ENCODE measurements around the gene OR7C1.
"Not testable (repeated sequence)": the region's sequence is repeated elsewhere in the genome, so short reads cannot be mapped to it uniquely, and the experiment has no call there.

Gene OR7C1

GRCh38 chr19:14784730-14785101 is 50.3 kb downstream of the OR7C1 start:
- not testable (repeated sequence) for DNase-seq (ENCODE audit: low read depth in 2 of 2)

- not testable (repeated sequence) for DNase-seq (ENCODE audit: low read depth in 2 of 2)
These were observed 51.5 kb downstream of the OR7C1 start for GRCh38 chr19:14783410-14783998.

- no peak for DNase-seq (ENCODE audit: low read depth in 2 of 2)
These were observed 52.2 kb downstream of the OR7C1 start for GRCh38 chr19:14782626-14783409.

GRCh38 chr19:14781713-14782536 is 53.1 kb downstream of the OR7C1 start:
- not testable (repeated sequence) for DNase-seq (ENCODE audit: low read depth in 2 of 2)

- not testable (repeated sequence) for DNase-seq (ENCODE audit: low read depth in 2 of 2)
These were observed 54.3 kb downstream of the OR7C1 start for GRCh38 chr19:14780622-14781225.

- no peak for DNase-seq (ENCODE audit: low read depth in 2 of 2)
These were observed 55.8 kb downstream of the OR7C1 start for GRCh38 chr19:14779151-14779550.

GRCh38 chr19:14778110-14778845 is 56.7 kb downstream of the OR7C1 start, which contains the start of gene ADGRE2:
TSS of gene ADGRE2 (minus strand) at chr19:14778560. CDS start at chr19:14776756, 1,804 bp downstream.
- DNase-seq (ENCODE audit: low read depth in 2 of 2): not testable (repeated sequence)

GRCh38 chr19:14777645-14778044 is 57.3 kb downstream of the OR7C1 start:
- DNase-seq (ENCODE audit: low read depth in 2 of 2): not testable (repeated sequence)

GRCh38 chr19:14775869-14776586 is 59.0 kb downstream of the OR7C1 start:
- DNase-seq (ENCODE audit: low read depth in 2 of 2): no peak

GRCh38 chr19:14775326-14775725 is 59.7 kb downstream of the OR7C1 start:
- not testable (repeated sequence) for DNase-seq (ENCODE audit: low read depth in 2 of 2)

GRCh38 chr19:14774373-14774772 is 60.6 kb downstream of the OR7C1 start:
- DNase-seq (ENCODE audit: low read depth in 2 of 2): no peak

- DNase-seq (ENCODE audit: low read depth in 2 of 2): not testable (repeated sequence)
These were observed 61.3 kb downstream of the OR7C1 start for GRCh38 chr19:14773722-14774121.

- no peak for DNase-seq (ENCODE audit: low read depth in 2 of 2)
These were observed 62.0 kb downstream of the OR7C1 start for GRCh38 chr19:14772995-14773394.

GRCh38 chr19:14772467-14772866 is 62.5 kb downstream of the OR7C1 start:
- DNase-seq (ENCODE audit: low read depth in 2 of 2): no peak

- DNase-seq (ENCODE audit: low read depth in 2 of 2): no peak
These were observed 63.8 kb downstream of the OR7C1 start for GRCh38 chr19:14770944-14771839.

- DNase-seq (ENCODE audit: low read depth in 2 of 2): no peak
These were observed 64.8 kb downstream of the OR7C1 start for GRCh38 chr19:14770136-14770535.

GRCh38 chr19:14769201-14769600 is 65.8 kb downstream of the OR7C1 start:
- no peak for DNase-seq (ENCODE audit: low read depth in 2 of 2)

GRCh38 chr19:14768001-14768400 is 67.0 kb downstream of the OR7C1 start:
- no peak for DNase-seq (ENCODE audit: low read depth in 2 of 2)

- no peak for DNase-seq (ENCODE audit: low read depth in 2 of 2)
These were observed 67.5 kb downstream of the OR7C1 start for GRCh38 chr19:14767466-14767971.
